ENCODE measurements around the gene ASIC3.
A peak's percentile ranks its signal among the peaks of the same experiment; 100 is the strongest.
"Not testable (repeated sequence)": the region's sequence is repeated elsewhere in the genome, so short reads cannot be mapped to it uniquely, and the experiment has no call there.

The ASIC3 gene

DNA sequence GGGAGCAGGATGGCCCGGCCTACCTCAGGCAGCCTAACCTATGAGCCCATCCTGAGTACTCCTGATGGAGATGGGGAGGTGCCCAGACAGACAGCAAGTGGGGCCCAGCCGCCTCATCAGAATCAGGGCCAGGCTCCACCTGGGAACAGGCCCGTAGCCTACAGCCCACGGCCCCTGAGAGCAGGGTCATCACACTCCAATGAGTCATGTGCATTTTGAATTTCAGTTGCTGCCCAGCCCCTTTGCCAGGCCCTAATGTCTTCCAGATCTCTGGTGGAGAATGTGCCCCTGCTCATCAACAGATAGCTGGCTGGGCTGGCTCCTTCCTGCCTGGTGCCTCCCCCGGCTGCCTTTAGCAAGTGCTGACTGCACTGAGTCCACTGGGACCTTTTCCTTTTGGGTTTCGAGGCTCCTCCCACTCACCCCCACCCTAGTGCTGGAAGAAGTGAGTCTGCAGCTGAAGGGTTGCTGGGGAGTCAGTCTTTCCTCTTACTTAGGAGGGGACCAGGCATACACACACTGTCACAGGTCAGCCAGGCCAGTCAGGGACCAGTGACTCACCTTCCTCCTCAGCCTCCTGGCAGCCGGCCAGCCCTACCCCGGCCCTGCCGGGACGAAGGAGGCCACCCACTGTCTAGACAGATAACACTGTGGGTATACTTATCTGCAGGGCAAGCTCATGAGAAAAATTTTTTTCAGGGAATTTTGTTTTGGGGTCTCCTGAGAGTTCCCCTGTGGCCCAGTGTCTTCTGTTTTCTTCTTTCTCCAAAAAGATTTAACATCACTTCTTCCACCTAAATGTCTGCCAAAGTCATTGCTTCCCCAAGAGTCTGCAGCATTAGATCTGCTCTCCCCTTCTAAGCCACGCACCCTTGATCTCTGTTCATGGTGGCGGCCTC is 9.1 kb upstream of the ASIC3 start:
- CTCF ChIA-PET, result interaction anchor here (1.6 to 3.0 kb wide), 3 partner anchors 11 to 31 kb away, joined by 5 to 10 read pairs (median 9); partner anchors contain the start of gene ABCB8
- POLR2A ChIA-PET, result no interaction called here
- TF ChIP-seq, protein P1, sequence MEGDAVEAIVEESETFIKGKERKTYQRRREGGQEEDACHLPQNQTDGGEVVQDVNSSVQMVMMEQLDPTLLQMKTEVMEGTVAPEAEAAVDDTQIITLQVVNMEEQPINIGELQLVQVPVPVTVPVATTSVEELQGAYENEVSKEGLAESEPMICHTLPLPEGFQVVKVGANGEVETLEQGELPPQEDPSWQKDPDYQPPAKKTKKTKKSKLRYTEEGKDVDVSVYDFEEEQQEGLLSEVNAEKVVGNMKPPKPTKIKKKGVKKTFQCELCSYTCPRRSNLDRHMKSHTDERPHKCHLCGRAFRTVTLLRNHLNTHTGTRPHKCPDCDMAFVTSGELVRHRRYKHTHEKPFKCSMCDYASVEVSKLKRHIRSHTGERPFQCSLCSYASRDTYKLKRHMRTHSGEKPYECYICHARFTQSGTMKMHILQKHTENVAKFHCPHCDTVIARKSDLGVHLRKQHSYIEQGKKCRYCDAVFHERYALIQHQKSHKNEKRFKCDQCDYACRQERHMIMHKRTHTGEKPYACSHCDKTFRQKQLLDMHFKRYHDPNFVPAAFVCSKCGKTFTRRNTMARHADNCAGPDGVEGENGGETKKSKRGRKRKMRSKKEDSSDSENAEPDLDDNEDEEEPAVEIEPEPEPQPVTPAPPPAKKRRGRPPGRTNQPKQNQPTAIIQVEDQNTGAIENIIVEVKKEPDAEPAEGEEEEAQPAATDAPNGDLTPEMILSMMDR (IDR thresholded peaks at IDR 0.05; ENCODE audit: control extremely low read depth, extremely low read depth, low read depth, missing control alignments), result no peak
- peak; percentile 54 for DNase-seq (ENCODE audit: extremely low spot score)

DNA sequence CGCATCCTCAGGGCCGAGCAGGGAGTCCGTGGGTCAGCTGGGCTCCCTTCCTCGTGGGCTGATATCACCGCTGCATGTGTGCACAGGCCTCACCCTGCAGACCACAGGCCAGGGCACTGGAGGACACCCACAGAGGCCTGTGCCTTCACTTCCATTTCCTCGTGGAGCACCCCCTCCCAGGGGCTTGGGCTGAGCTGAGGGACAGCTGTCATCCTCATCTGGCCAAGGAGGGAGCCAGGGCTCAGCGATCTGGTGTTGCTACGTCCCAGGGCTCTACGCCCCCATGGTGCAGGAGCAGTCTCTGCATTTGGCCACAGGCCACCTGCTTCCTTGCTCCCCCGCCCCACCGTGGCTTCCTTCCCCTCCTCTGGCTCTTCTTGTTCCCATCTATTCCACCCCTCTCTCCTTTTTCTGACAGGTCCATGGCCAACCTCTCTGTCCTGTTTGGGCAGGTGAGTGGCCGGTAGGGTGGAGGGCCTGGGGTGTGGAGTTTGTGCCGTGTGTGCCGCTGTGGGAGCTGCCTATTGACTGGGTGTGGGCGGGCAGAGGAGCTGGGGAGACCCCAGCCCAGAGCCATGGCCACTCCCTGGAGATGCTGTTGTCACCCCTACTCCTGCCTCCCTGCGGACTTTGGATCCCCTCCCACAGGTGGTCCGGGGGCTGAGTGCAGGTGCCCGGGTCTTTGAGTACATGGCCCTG is 8.3 kb upstream of the ASIC3 start:
- TF ChIP-seq, protein P1 (IDR thresholded peaks at IDR 0.05; ENCODE audit: control extremely low read depth, extremely low read depth, low read depth, missing control alignments), result no peak
- ChIA-PET CTCF (interaction anchor here (1.6 to 2.4 kb wide), 2 partner anchors 21 to 32 kb away, joined by 5 to 9 read pairs; no protein-coding TSS in a partner anchor), POLR2A (no interaction called here)
- DNase-seq (ENCODE audit: extremely low spot score), result no peak

DNA sequence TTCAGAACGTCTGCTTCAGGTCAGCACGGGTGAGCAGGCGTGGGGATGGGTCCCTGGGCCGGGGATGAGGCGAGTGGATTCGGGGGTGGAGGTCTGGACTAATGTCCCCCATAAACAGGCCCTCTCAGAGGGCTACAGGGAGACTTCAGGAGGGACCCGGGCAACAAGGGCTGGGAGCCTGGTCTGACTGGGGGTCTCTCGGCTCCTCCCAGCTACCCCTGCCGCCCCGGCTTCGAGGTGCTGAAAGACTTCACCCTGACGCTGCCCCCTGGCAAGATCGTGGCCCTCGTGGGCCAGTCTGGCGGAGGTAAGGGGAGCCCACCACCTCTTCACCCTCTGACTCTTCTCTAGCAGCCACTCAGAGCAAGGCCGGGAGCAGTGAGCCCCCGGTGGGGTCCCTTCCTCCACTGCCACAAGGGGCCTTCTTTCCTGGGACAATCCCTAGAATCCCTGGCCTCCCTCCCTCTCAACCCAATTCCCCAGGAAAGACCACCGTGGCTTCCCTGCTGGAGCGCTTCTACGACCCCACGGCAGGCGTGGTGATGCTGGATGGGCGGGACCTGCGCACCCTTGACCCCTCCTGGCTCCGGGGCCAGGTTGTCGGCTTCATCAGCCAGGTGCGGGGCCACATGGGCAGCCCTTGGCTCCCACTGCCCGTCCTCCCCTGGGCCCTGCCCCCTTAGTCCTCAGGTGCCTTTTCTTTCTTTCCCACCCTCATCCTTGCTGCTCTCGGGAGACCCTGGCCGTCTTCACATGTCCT is 7.5 kb upstream of the ASIC3 start:
- CTCF ChIA-PET, result interaction anchor here (2.4 kb wide), 1 partner anchor 32 kb away, joined by 9 read pairs; no protein-coding TSS in a partner anchor
- no peak for DNase-seq (ENCODE audit: extremely low spot score)
- POLR2A ChIA-PET, result no interaction called here
- TF ChIP-seq, protein P1 (IDR thresholded peaks at IDR 0.05; ENCODE audit: control extremely low read depth, extremely low read depth, low read depth, missing control alignments), result no peak

GRCh38 chr7:151043449-151043848 is 4.9 kb upstream of the ASIC3 start:
- DNase-seq (ENCODE audit: extremely low spot score); CTCF ChIA-PET; POLR2A ChIA-PET: not testable (repeated sequence)

DNA sequence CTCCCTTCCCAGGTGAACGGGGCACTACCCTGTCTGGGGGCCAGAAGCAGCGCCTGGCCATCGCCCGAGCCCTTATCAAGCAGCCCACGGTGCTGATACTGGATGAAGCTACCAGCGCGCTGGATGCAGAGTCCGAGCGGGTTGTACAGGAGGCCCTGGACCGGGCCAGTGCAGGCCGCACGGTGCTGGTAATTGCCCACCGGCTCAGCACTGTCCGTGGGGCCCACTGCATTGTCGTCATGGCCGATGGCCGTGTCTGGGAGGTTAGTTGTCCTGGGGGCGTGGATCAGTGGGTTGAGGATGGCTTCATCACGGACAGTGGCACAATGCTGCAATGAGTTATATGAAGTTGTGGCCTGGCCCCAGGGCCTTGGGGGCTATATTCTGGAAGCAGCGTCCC is 4.4 kb upstream of the ASIC3 start:
- TF ChIP-seq, protein P1 (IDR thresholded peaks at IDR 0.05; ENCODE audit: control extremely low read depth, extremely low read depth, low read depth, missing control alignments), result no peak
- no peak for DNase-seq (ENCODE audit: extremely low spot score)
- CTCF ChIA-PET, result no interaction called here
- POLR2A ChIA-PET, result no interaction called here

GRCh38 chr7:151045262-151045661 is 3.1 kb upstream of the ASIC3 start:
- CTCF ChIA-PET, result interaction anchor here (0.9 to 1.2 kb wide), 2 partner anchors 17 to 27 kb away, joined by 3 read pairs; partner anchors contain the start of gene ABCB8
- DNase-seq (ENCODE audit: extremely low spot score), result no peak
- TF ChIP-seq, protein P1 (IDR thresholded peaks at IDR 0.05; ENCODE audit: control extremely low read depth, extremely low read depth, low read depth, missing control alignments), result no peak
- POLR2A ChIA-PET, result no interaction called here

Measured in GM10248 (cell line).